H1 (cell line): ENCODE results near the gene DSG4. TPM values are rescaled to one million over a fixed set of nuclear protein-coding genes. Genes with fewer than 3 reads are reported as not detected.

Source experiments
- CTCF ChIA-PET: fragments of 300-600 bp; sonication (Branson Sonifier 250); formaldehyde crosslinking; loops from one replicate; lab custom pipeline; 2021; ENCODE audit not compliant: partially characterized antibody; lab: Charles Lee
- POLR2A ChIA-PET: fragments of 300-600 bp; sonication (Branson Sonifier 250); formaldehyde crosslinking; loops from one replicate; lab custom pipeline; 2021; ENCODE audit warnings: inconsistent platforms; ENCODE audit not compliant: partially characterized antibody; lab: Charles Lee
- DNase-seq, 2 experiments: peaks; one replicate each; pipeline versions ENCODE4 v3.0.0 to v3.0.0-alpha.2; 2010 to 2022; ENCODE audit warnings: low spot score in 2 of 2, low read depth in 1 of 2, mixed read lengths in 1 of 2
- FAIRE-seq: peaks from 2 replicates; lab custom pipeline; 2011; peaks lifted over from hg19 to GRCh38; lab: Jason Lieb, UNC
- H2AFZ ChIP-seq: 2 replicates; pipeline ENCODE4 v1.8.1; 2012; ENCODE audit warnings: low read length, inconsistent platforms
- H2AK5ac ChIP-seq: 2 replicates; pipeline ENCODE4 v1.6.1; 2013; ENCODE audit warnings: low read depth, low read length
- H2BK120ac ChIP-seq: replicated peaks from 2 replicates; pipeline ENCODE3; 2013; ENCODE audit warnings: low read depth, low read length, inconsistent platforms
- H2BK12ac ChIP-seq: 2 replicates; pipeline ENCODE4 v1.6.1; 2013; ENCODE audit warnings: low read depth, low read length
- H2BK15ac ChIP-seq: 2 replicates; pipeline ENCODE4 v1.6.1; 2013; ENCODE audit warnings: low read length
- H2BK20ac ChIP-seq: 2 replicates; pipeline ENCODE4 v1.6.1; 2013; ENCODE audit warnings: low read length
- H2BK5ac ChIP-seq: 2 replicates; pipeline ENCODE4 v1.6.1; 2013; ENCODE audit warnings: low read depth, low read length
- H3K14ac ChIP-seq: 2 replicates; pipeline ENCODE4 v1.6.1; 2013; ENCODE audit warnings: inconsistent platforms; ENCODE audit not compliant: insufficient read length
- H3K18ac ChIP-seq: 2 replicates; pipeline ENCODE4 v1.6.1; 2013; ENCODE audit warnings: low read length; ENCODE audit errors: extremely low read depth
- H3K23ac ChIP-seq: 2 replicates; pipeline ENCODE4 v1.6.1; 2013; ENCODE audit warnings: inconsistent platforms; ENCODE audit not compliant: insufficient read length
- H3K23me2 ChIP-seq: 2 replicates; pipeline ENCODE4 v1.6.1; 2013; ENCODE audit warnings: low read depth, low read length
- H3K27ac ChIP-seq: 2 replicates; pipeline ENCODE4 v1.6.1; 2011; ENCODE audit warnings: low read depth, low read length, inconsistent platforms
- H3K27me3 ChIP-seq, 4 experiments: replicated peaks in 1 of 4; 1 replicate in 1 of 4; 2 replicates in 3 of 4; pipeline versions ENCODE4 v1.6.1 to v1.8.1; 2011 to 2013; ENCODE audit warnings: low read length in 3 of 4, mild to moderate bottlenecking in 3 of 4, inconsistent platforms in 2 of 4, mixed read lengths in 2 of 4, moderate library complexity in 1 of 4; ENCODE audit not compliant: control insufficient read depth in 3 of 4, insufficient read depth in 3 of 4; ENCODE audit errors: extremely low read depth in 1 of 4
- H3K36me3 ChIP-seq, 4 experiments: 2 replicates each; pipeline versions ENCODE4 v1.6.1 to v1.8.1; 2011 to 2013; ENCODE audit warnings: mild to moderate bottlenecking in 4 of 4, low read length in 3 of 4, moderate library complexity in 2 of 4, control low read depth in 1 of 4, inconsistent platforms in 1 of 4; ENCODE audit not compliant: insufficient read depth in 4 of 4, control insufficient read depth in 2 of 4
- H3K4ac ChIP-seq: replicated peaks from 2 replicates; pipeline ENCODE3; 2013; ENCODE audit warnings: low read length, low read depth, mixed read lengths, inconsistent platforms; ENCODE audit not compliant: insufficient read length
- H3K4me1 ChIP-seq, 4 experiments: replicated peaks in 1 of 4; 1 replicate in 1 of 4; 2 replicates in 3 of 4; pipeline versions ENCODE4 v1.6.1 to v1.8.1; 2011 to 2013; ENCODE audit warnings: low read length in 3 of 4, inconsistent platforms in 2 of 4, mixed read lengths in 1 of 4; ENCODE audit not compliant: insufficient read depth in 4 of 4, control insufficient read depth in 3 of 4
- H3K4me2 ChIP-seq, 2 experiments: 2 replicates each; pipeline versions ENCODE4 v1.6.1 to v1.8.1; 2011 to 2013; ENCODE audit warnings: low read depth in 2 of 2, low read length in 2 of 2, control low read depth in 1 of 2, inconsistent platforms in 1 of 2, mild to moderate bottlenecking in 1 of 2; ENCODE audit not compliant: insufficient read depth in 1 of 2
- H3K4me3 ChIP-seq, 4 experiments: fragments of 200-600, 300-600 bp in 1 of 4; sonication (generic), shearing (Covaris generic), sonication (Bioruptor Twin) in 1 of 4; 2 replicates each; pipeline versions ENCODE4 v1.5.1 to v1.8.1; 2011 to 2016; ENCODE audit warnings: low read length in 4 of 4, low read depth in 3 of 4, control low read depth in 2 of 4, inconsistent platforms in 2 of 4, mild to moderate bottlenecking in 2 of 4, mixed read lengths in 1 of 4, moderate library complexity in 1 of 4; ENCODE audit not compliant: insufficient read depth in 2 of 4; ENCODE audit errors: extremely low read depth in 1 of 4
- H3K56ac ChIP-seq: replicated peaks from 2 replicates; pipeline ENCODE3; 2013; ENCODE audit warnings: low read depth, mild to moderate bottlenecking, mixed read lengths, low read length, inconsistent platforms; ENCODE audit not compliant: insufficient read length
- H3K79me1 ChIP-seq: 2 replicates; pipeline ENCODE4 v1.6.1; 2013; ENCODE audit warnings: low read depth, low read length, control low read depth
- H3K79me2 ChIP-seq, 2 experiments: 2 replicates each; pipeline versions ENCODE4 v1.6.1 to v1.8.1; 2012 to 2013; ENCODE audit warnings: low read length in 2 of 2, mild to moderate bottlenecking in 2 of 2, inconsistent platforms in 1 of 2; ENCODE audit not compliant: insufficient read depth in 2 of 2, control insufficient read depth in 1 of 2
- H3K9ac ChIP-seq, 4 experiments: replicated peaks in 1 of 4; 1 replicate in 1 of 4; 2 replicates in 3 of 4; pipeline versions ENCODE4 v1.6.1 to v1.8.1; 2011 to 2013; ENCODE audit warnings: low read depth in 3 of 4, low read length in 3 of 4, control low read depth in 2 of 4, mild to moderate bottlenecking in 2 of 4, moderate library complexity in 2 of 4, inconsistent platforms in 1 of 4; ENCODE audit errors: extremely low read depth in 1 of 4
- H3K9me3 ChIP-seq, 2 experiments: 2 replicates each; pipeline versions ENCODE4 v1.6.1 to v1.8.1; 2012 to 2013; ENCODE audit warnings: mild to moderate bottlenecking in 2 of 2, moderate library complexity in 2 of 2, control low read depth in 1 of 2, inconsistent platforms in 1 of 2, low read depth in 1 of 2, low read length in 1 of 2, mixed read lengths in 1 of 2; ENCODE audit not compliant: insufficient read depth in 2 of 2
- H4K20me1 ChIP-seq, 2 experiments: replicated peaks in 1 of 2; 2 replicates each; pipeline versions ENCODE3 to v1.8.1; 2011 to 2013; ENCODE audit warnings: inconsistent platforms in 2 of 2, low read length in 2 of 2, mild to moderate bottlenecking in 1 of 2; ENCODE audit not compliant: insufficient read depth in 2 of 2, control insufficient read depth in 1 of 2
- H4K5ac ChIP-seq: 2 replicates; pipeline ENCODE4 v1.6.1; 2013; ENCODE audit warnings: low read length, low read depth, mixed read lengths, inconsistent platforms; ENCODE audit not compliant: insufficient read length
- H4K8ac ChIP-seq: 2 replicates; pipeline ENCODE4 v1.8.0; 2013; ENCODE audit warnings: mild to moderate bottlenecking, moderate library complexity, low read length, inconsistent platforms; ENCODE audit not compliant: insufficient read depth; ENCODE audit errors: extremely low read depth
- H4K91ac ChIP-seq: replicated peaks from 2 replicates; pipeline ENCODE3; 2013; ENCODE audit warnings: low read length, mixed read lengths, inconsistent platforms; ENCODE audit not compliant: insufficient read length
- BCL11A ChIP-seq, 2 experiments: IDR thresholded peaks; one replicate each; pipeline ENCODE4 v1.6.1; 2011; ENCODE audit warnings: low read depth in 2 of 2, low read length in 2 of 2, mild to moderate bottlenecking in 2 of 2
- EP300 ChIP-seq, 2 experiments: IDR thresholded peaks; 1 replicate in 1 of 2; 2 replicates in 1 of 2; pipeline ENCODE4 v1.6.1; 2011 to 2012; ENCODE audit warnings: low read depth in 2 of 2, low read length in 2 of 2, mild to moderate bottlenecking in 2 of 2, borderline replicate concordance in 1 of 2, inconsistent platforms in 1 of 2, moderate library complexity in 1 of 2
- GABPA ChIP-seq: IDR thresholded peaks from 2 replicates; pipeline ENCODE4 v1.6.1; 2011; ENCODE audit warnings: mild to moderate bottlenecking, low read length, moderate library complexity, borderline replicate concordance; ENCODE audit not compliant: insufficient read depth
- WGBS, 2 experiments: shearing (Covaris generic) in 1 of 2; methylation state at CpG; one replicate each; pipeline versions ENCODE4 v1.1.6 to v1.1.7; 2013 to 2015; ENCODE audit warnings: low lambda C conversion rate in 2 of 2, mixed read lengths in 2 of 2, inconsistent platforms in 1 of 2, low coverage in 1 of 2, missing lambda C conversion rate in 1 of 2; ENCODE audit not compliant: insufficient replicate concordance in 2 of 2, insufficient coverage in 1 of 2, insufficient read length in 1 of 2; ENCODE audit errors: extremely low coverage in 1 of 2, missing lambda C conversion rate in 1 of 2; 5-methylcytosine and 5-hydroxymethylcytosine counted together
- polyA plus RNA-seq, 7 experiments: library from polyadenylated mRNA; depleted of rRNA in 3 of 7; stranded (reverse) in 5 of 7; unstranded in 2 of 7; fragments of >200 nt in 5 of 7; fragments of 200-250 nt in 2 of 7; gene quantifications; 1 replicate in 5 of 7; 2 replicates in 1 of 7; 4 replicates in 1 of 7; pipeline versions ENCODE4 v1.2.1 to v1.2.3, GENCODE V29; 2011 to 2013; ENCODE audit warnings: missing spikeins in 2 of 7, mixed read lengths in 2 of 7
- total RNA-seq: library from RNA; stranded (reverse); fragmentation: NEBNext Ultra II Directional; extraction: Animal tissue kit (Norgen Biotek cat#: 25700); gene quantifications from 2 replicates; pipeline ENCODE4 v1.2.1, GENCODE V29; 2021

Gene DSG4
- total and polyA plus RNA-seq, 2 of the 8 experiments (the other 6 are each of a cell fraction or from before 2014, with no cell fraction given) = not detected

DNA sequence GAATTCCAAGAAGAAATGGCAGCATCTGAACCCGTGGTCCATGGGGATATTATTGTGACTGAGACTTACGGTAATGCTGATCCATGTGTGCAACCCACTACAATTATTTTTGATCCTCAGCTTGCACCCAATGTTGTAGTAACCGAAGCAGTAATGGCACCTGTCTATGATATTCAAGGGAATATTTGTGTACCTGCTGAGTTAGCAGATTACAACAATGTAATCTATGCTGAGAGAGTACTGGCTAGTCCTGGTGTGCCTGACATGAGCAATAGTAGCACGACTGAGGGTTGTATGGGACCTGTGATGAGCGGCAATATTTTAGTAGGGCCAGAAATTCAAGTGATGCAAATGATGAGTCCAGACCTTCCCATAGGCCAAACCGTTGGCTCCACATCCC is 36.6 kb downstream of the DSG4 start:
- no peaks in the 10 kb centered on the region; a peak in 1 of 4 replicates for H3K9me3 ChIP-seq
- H3K27ac ChIP-seq = no peak overlapping the region
- H2BK120ac ChIP-seq = no peak overlapping the region
- H2AFZ ChIP-seq = no peak overlapping the region
- FAIRE-seq = no peak
- H2AK5ac ChIP-seq = no peak overlapping the region
- WGBS, 2 experiments = 91% methylated on average over 6 of the region's 6 CpGs; no CpG with 5 or more reads in 1 of the 2 experiments
- no peak overlapping the region for H3K9ac ChIP-seq
- H3K4me1 ChIP-seq = no peaks in the 10 kb centered on the region
- TF ChIP-seq BCL11A (IDR thresholded peaks at IDR 0.05; ENCODE audit: low read depth in 2 of 2, low read length in 2 of 2) = no peak
- TF ChIP-seq EP300 (IDR thresholded peaks at IDR 0.05; ENCODE audit: borderline replicate concordance in 1 of 2, low read depth in 2 of 2, low read length in 2 of 2) = no peak
- no peak for TF ChIP-seq GABPA
- TF ChIP-seq, all 59 proteins: peak for 0
- H3K23me2 ChIP-seq = no peaks in the 10 kb centered on the region
- no peaks in the 10 kb centered on the region for H3K79me1 ChIP-seq
- no peak overlapping the region for H2BK5ac ChIP-seq
- no peak overlapping the region for H4K8ac ChIP-seq
- H3K36me3 ChIP-seq = no peaks in the 10 kb centered on the region
- CTCF ChIA-PET = no interaction called here
- no peak overlapping the region for H2BK20ac ChIP-seq
- no peak overlapping the region for H3K4me3 ChIP-seq
- H2BK12ac ChIP-seq = no peak overlapping the region
- POLR2A ChIA-PET = no interaction called here
- no peak overlapping the region for H3K18ac ChIP-seq
- no peak overlapping the region for H3K4me2 ChIP-seq
- no peak overlapping the region for H3K56ac ChIP-seq
- no peak overlapping the region for H3K4ac ChIP-seq
- no peak overlapping the region for H4K91ac ChIP-seq
- DNase-seq = no peak
- H4K20me1 ChIP-seq = no peaks in the 10 kb centered on the region
- no peaks in the 10 kb centered on the region for H3K27me3 ChIP-seq
- no peak overlapping the region for H4K5ac ChIP-seq
- no peak overlapping the region for H3K23ac ChIP-seq
- no peak overlapping the region for H2BK15ac ChIP-seq
- no peaks in the 10 kb centered on the region for H3K79me2 ChIP-seq
- no peak overlapping the region for H3K14ac ChIP-seq
